GM18951 (cell line): ENCODE results near the gene UBE2I.
"Not testable (repeated sequence)": the region's sequence is repeated elsewhere in the genome, so short reads cannot be mapped to it uniquely, and the experiment has no call there.

Source experiments
- POLR2A ChIP-seq: IDR thresholded peaks from 4 replicates; pipeline ENCODE4 v1.6.1; 2011; ENCODE audit warnings: mild to moderate bottlenecking; ENCODE audit not compliant: insufficient read length, insufficient read depth; ENCODE audit errors: extremely low read depth
- in situ Hi-C: fragments of 300-500 bp; cut with MboI; formaldehyde crosslinking; loops from one replicate; pipeline ENCODE4 v1.12.0; 2022; ENCODE audit warnings: low sequenced_read_pairs, mixed read lengths, inconsistent platforms; ENCODE audit not compliant: unreplicated experiment

Gene UBE2I

GRCh38 chr16:1293921-1294656, 15.3 kb upstream of the UBE2I start:
- TF ChIP-seq POLR2A: no peak
- in situ Hi-C loops: no loop called here

DNA sequence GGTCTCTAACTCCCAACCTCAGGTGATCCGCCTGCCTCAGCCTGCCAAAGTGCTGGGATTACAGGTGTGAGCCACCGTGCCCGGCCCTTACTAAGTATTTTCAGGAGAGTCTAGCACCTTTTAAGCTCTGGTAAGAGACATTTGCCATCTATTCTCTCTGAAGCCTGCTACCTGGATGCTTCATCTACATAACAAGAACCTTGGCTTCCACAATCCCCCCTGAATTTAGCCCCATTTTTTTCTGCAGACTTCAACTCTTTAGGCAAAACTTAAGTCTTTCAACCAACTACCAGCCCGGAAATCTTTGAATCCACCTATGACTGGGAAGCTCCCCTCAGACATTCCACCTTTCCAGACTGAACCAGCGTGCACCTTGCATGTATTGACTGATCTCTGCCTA, 14.0 kb upstream of the UBE2I start:
- no peak for TF ChIP-seq POLR2A
- in situ Hi-C loops: no loop called here

GRCh38 chr16:1296688-1297017, 12.8 kb upstream of the UBE2I start:
- in situ Hi-C loops: not testable (repeated sequence)

DNA sequence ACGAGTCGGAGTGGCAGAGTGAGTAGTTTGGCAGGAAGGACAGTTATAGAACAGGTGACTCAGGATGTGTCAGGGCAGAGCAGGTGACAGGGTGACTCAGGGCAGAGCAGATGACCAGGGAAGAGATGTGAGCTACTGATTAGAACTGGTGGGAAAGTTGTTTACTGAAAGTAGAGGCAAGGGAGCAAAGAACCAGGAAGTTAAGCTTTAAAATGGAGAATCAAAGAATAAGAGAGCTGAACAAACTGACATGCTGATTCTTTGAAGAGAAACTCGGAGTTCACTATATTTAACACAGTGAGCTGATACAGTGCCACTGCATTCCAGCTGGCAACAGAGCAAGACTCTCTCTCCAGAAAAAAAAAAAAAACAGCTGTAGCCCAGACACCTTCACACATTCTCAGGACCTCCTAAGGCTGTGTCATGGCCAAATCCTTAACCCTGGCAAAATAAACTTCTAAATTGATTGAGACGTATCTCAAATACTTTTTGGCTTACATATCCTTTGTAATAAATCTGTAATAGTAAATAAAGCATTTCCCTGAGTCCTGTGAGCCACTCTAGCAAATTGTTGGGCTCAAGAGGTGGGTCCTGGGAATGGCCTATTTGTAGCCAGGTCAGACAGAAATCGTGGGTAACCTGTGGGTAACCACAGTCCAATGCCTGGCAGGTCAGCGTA, 12.3 kb upstream of the UBE2I start:
- in situ Hi-C loops: no loop called here
- TF ChIP-seq POLR2A: no peak

GRCh38 chr16:1298406-1298805, 11.0 kb upstream of the UBE2I start:
- no peak for TF ChIP-seq POLR2A
- in situ Hi-C loops: no loop called here

- in situ Hi-C loops: no loop called here
- TF ChIP-seq POLR2A: no peak
Measured at GRCh38 chr16:1299012-1299867, 10.2 kb upstream of the UBE2I start.

- in situ Hi-C loops: no loop called here
- no peak for TF ChIP-seq POLR2A
Measured at GRCh38 chr16:1299868-1300203, 9.6 kb upstream of the UBE2I start.

DNA sequence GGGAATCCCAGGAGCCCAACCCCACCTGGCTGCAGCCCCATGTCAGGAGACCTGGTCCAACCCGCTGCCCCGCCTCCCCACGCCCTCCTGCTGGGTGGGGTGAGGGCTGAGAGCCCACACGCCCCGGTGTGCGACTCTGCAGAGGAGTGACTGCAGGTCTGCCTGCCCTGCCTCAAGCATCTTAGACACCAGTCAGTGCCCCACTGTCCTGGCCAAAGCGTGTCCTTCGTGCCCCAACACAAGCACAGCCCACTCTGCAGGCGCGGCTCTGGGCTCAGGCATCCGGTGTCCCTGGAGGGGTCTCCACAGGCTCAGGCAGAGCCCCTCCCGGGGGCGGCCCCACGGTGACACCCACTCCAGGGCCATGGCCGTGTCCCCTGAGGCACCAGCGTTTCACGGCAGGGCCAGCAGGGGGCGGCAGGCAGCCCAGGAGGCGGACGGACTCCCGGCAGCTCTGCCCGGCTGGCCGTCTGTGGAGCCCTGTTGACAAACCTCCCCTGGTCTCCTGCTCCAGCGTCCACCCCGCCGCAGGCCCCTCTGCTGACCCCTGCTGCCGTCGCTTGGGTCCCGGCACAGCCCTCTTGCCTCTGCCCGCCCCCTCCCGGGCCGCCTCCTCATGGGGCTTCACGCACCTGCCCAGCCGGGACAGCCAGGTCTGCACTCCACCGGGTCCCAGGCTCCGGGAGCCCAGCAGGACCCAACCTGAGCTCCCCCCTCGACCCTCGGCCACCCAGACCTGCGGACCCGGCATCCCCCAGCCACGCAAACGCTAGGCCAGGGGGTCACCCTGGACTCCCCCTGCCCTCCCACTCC, 8.6 kb upstream of the UBE2I start:
- no peak for TF ChIP-seq POLR2A
- in situ Hi-C loops: no loop called here

DNA sequence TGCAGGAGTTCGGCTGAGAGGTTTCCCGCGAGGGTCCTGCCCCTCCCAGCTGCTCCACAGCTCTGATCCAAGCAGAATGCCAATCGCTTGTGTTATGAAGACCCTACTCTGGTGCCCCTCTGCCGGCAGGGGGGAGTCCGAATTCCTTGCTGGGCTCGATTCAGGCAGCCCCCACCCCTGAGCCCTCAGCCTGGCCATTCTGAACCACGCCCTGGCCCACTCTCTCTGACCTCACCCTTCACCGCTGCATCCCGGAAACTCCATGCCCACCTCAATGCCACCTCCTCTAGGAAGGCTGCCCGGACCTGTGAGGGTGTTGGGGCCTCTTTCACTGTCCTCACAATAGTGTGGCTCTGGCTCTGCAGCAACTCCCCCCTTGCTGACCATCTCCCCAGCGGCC, 7.9 kb upstream of the UBE2I start:
- no peak for TF ChIP-seq POLR2A
- in situ Hi-C loops: no loop called here

- in situ Hi-C loops: no loop called here
- TF ChIP-seq POLR2A: no peak
Measured at GRCh38 chr16:1305823-1306222, 3.6 kb upstream of the UBE2I start.

DNA sequence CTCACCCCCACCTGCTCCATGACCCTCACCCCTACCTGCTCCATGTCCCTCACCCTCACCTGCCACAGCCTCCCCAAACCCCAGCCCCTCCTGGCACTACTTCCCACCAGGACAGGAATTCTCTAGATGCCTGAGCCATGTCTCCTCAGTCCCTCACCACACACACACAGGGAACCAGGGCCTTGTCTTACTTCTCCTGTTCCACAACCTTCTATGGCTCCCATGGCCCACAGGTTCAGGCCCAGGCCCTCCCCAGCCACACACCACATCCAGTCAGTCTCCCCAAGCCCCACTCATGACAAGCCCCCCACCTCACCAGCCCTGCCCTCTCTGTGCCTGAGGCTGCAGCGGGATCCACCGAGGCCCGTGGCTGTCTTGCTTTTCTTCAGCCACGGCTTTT, 3.1 kb upstream of the UBE2I start:
- no peak for TF ChIP-seq POLR2A
- in situ Hi-C loops: no loop called here

DNA sequence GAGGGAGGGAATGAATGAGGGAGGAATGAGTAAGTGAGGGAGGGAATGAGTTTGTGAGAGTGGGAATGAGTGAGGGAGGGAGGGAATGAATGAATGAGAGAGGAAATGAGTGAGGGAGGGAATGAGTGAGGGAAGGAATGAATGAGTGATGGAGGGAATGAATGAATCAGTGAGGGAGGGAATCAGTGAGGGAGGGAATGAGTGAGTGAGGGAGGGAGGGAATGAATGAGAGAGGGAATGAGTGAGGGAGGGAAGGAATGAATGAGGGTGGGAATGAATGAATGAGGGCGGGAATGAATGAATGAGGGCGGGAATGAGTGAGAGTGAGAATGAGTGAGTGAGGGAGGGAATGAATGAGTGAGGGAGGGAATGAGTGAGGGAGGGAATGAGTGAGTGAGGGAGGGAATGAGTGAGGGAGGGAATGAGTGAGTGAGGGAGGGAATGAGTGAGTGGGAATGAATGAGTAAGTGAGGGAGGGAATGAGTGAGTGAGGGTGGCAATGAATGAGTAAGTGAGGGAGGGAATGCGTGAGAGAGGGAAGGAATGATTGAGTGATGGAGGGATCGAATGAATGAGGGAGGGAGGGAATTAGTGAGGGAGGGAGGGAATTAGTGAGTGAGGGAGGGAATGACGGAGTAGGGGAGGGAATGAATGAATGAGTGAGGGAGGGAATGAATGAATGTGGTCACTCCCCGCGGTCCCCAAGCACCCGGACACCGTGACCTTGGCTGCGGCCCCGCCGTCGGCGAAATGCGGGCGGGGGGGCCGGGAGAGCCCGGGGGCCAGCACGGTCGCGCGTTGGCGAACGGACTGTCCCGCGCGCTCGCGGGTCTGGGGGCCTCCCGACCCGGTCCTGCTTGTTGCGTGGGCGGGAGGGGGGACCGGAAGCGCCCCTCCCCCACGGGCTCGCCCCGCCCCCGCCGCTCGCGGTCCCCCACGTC, 1.1 kb upstream of the UBE2I start:
- TF ChIP-seq POLR2A: peak; percentile 66
- in situ Hi-C loops: no loop called here
